ENCODE data around the gene TTC28. TPM values are rescaled to one million over a fixed set of nuclear protein-coding genes. Genes with fewer than 3 reads are reported as not detected.

TTC28 gene
- total RNA-seq, 2 experiments from 2014 or later = 0.71 to 0.97 TPM

- H3K27ac Mint-ChIP-seq = no peak overlapping the region
- no peaks in the 10 kb centered on the region for H3K4me1 Mint-ChIP-seq
- H3K9me3 Mint-ChIP-seq = peaks cover 1% of the 10 kb centered on the region
- POLR2A ChIA-PET = interaction anchor here (0.6 kb wide), 1 partner anchor 36 kb away, joined by 3 read pairs; no protein-coding TSS in a partner anchor
- DNase-seq (no peak), ATAC-seq (ENCODE audit: low read depth) (no peak)
- H3K27me3 Mint-ChIP-seq = no peaks in the 10 kb centered on the region
- H3K36me3 Mint-ChIP-seq = peaks cover 2% of the 10 kb centered on the region
- H3K4me3 Mint-ChIP-seq = no peak overlapping the region
Measured at GRCh38 chr22:28259774-28260312, 419.8 kb downstream of the TTC28 start.

- Mint-ChIP-seq H3K4me3 (no peak overlapping the region), H3K9me3 (no peaks in the 10 kb centered on the region), H3K27me3 (no peaks in the 10 kb centered on the region), H3K4me1 (no peaks in the 10 kb centered on the region), H3K36me3 (no peaks in the 10 kb centered on the region), H3K27ac (no peak overlapping the region)
- POLR2A ChIA-PET = no interaction called here
- ATAC-seq (ENCODE audit: low read depth) = no peak
- DNase-seq = no peak
Measured at GRCh38 chr22:28254396-28254795, 425.2 kb downstream of the TTC28 start.

GRCh38 chr22:28252539-28252938 lies 427.1 kb downstream of the TTC28 start:
- no peak for ATAC-seq (ENCODE audit: low read depth)

GRCh38 chr22:28250036-28250695 lies 429.5 kb downstream of the TTC28 start:
- H3K9me3 Mint-ChIP-seq = no peaks in the 10 kb centered on the region
- no peak overlapping the region for H3K4me3 Mint-ChIP-seq
- DNase-seq (no peak), ATAC-seq (ENCODE audit: low read depth) (no peak)
- H3K27me3 Mint-ChIP-seq = no peaks in the 10 kb centered on the region
- H3K4me1 Mint-ChIP-seq = no peaks in the 10 kb centered on the region
- no peak overlapping the region for H3K27ac Mint-ChIP-seq
- POLR2A ChIA-PET = no interaction called here
- no peaks in the 10 kb centered on the region for H3K36me3 Mint-ChIP-seq

More at GRCh38 chr22:28252539-28252938, 427.1 kb downstream of the TTC28 start:
- Mint-ChIP-seq H3K27ac (no peak overlapping the region), H3K4me3 (no peak overlapping the region), H3K36me3 (no peaks in the 10 kb centered on the region), H3K27me3 (no peaks in the 10 kb centered on the region), H3K9me3 (no peaks in the 10 kb centered on the region), H3K4me1 (no peaks in the 10 kb centered on the region)
- POLR2A ChIA-PET = interaction anchor here (1.4 kb wide), 1 partner anchor 190 kb away, joined by 7 read pairs; no protein-coding TSS in a partner anchor
- no peak for DNase-seq

DNA sequence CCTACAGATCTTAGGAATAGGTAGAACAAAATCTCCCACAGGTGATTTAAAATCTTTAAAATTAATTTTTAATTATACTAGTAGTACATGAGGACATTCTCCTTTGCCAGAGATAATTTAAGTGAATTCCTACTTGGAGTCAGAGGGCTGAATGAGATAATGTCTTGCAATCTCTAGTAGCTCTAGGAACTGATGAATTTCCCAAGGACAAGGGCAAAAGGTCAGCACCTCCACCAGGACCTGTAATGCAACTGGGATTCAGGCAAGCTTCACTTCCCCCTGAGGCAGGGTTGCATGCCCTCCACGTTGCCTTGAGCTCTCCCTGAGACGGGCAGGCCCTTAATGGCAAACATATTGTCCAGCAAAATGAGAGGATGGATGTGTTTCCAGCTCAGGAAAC lies 430.2 kb downstream of the TTC28 start:
- Mint-ChIP-seq H3K27me3 (no peaks in the 10 kb centered on the region), H3K9me3 (no peaks in the 10 kb centered on the region), H3K4me1 (no peaks in the 10 kb centered on the region), H3K4me3 (no peak overlapping the region), H3K27ac (no peak overlapping the region), H3K36me3 (no peaks in the 10 kb centered on the region)
- ATAC-seq (ENCODE audit: low read depth) (no peak), DNase-seq (no peak)
- POLR2A ChIA-PET = no interaction called here

GRCh38 chr22:28247667-28248363 lies 431.8 kb downstream of the TTC28 start:
- H3K27ac Mint-ChIP-seq = no peak overlapping the region
- no peaks in the 10 kb centered on the region for H3K27me3 Mint-ChIP-seq
- no peaks in the 10 kb centered on the region for H3K9me3 Mint-ChIP-seq
- DNase-seq = no peak
- ATAC-seq (ENCODE audit: low read depth) = no peak
- POLR2A ChIA-PET = no interaction called here
- no peaks in the 10 kb centered on the region for H3K4me1 Mint-ChIP-seq
- H3K36me3 Mint-ChIP-seq = no peaks in the 10 kb centered on the region
- H3K4me3 Mint-ChIP-seq = no peak overlapping the region

GRCh38 chr22:28247136-28247535 lies 432.5 kb downstream of the TTC28 start:
- POLR2A ChIA-PET = no interaction called here
- DNase-seq = no peak
- ATAC-seq (ENCODE audit: low read depth) = no peak
- H3K27me3 Mint-ChIP-seq = no peaks in the 10 kb centered on the region
- no peak overlapping the region for H3K4me3 Mint-ChIP-seq
- no peaks in the 10 kb centered on the region for H3K36me3 Mint-ChIP-seq
- H3K27ac Mint-ChIP-seq = no peak overlapping the region
- no peaks in the 10 kb centered on the region for H3K4me1 Mint-ChIP-seq
- no peaks in the 10 kb centered on the region for H3K9me3 Mint-ChIP-seq

- H3K27me3 Mint-ChIP-seq = no peaks in the 10 kb centered on the region
- H3K4me3 Mint-ChIP-seq = no peak overlapping the region
- H3K27ac Mint-ChIP-seq = no peak overlapping the region
- POLR2A ChIA-PET = no interaction called here
- H3K36me3 Mint-ChIP-seq = no peaks in the 10 kb centered on the region
- ATAC-seq (ENCODE audit: low read depth) = no peak
- H3K4me1 Mint-ChIP-seq = no peaks in the 10 kb centered on the region
- H3K9me3 Mint-ChIP-seq = no peaks in the 10 kb centered on the region
- DNase-seq = no peak
Measured at GRCh38 chr22:28246397-28246796, 433.2 kb downstream of the TTC28 start.

DNA sequence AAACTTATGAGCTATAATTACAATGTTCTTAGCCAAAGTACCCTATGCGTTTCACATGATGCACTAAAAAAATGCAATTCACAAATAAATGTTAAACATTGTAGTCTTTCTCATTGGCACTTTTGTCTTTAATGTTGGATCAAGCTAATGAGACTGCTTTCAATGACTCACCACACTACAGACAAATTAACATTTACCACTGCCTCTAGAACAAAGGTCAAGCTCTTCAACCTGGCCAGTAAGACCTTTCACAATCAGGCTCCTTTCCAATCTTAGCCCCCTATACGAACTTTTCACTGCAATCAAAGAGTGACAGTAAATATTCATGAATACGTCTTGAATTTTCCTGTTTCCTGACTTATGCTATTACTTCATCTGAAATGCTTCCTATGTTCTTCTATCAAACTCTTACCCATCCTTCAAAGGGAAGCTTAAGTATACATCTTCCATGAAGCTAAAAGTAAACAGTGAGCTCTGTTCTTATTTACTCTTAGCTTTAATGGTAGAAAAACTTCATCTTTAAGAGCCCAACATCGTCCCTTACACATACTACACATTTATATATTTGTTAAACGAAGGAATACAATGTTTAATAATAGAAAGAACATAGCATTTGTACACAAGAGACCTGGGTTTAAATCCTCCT lies 433.9 kb downstream of the TTC28 start:
- Mint-ChIP-seq H3K4me1 (no peaks in the 10 kb centered on the region), H3K27ac (no peak overlapping the region), H3K36me3 (no peaks in the 10 kb centered on the region), H3K4me3 (no peak overlapping the region), H3K9me3 (no peaks in the 10 kb centered on the region), H3K27me3 (no peaks in the 10 kb centered on the region)
- POLR2A ChIA-PET = no interaction called here
- ATAC-seq (ENCODE audit: low read depth) = no peak
- no peak for DNase-seq

DNA sequence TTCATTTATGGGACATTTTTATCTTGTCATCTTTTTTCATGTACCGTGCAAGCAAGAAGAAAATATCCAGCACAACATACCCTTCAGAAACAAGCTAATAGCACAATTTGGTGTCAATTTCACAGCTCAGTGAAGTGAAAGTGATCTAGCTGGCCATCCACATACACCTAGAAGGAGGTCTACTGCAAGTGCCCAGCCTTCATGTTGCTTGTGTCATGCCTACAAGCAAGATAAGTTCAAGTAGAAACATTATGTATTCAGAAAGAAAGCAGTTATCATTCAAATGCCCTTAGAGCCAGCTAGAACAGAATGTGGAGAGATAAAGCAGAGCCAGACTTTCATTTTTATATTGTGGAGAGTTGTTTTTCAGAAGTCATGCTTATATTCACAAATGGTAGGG lies 434.9 kb downstream of the TTC28 start:
- Mint-ChIP-seq H3K4me1 (no peaks in the 10 kb centered on the region), H3K36me3 (no peaks in the 10 kb centered on the region), H3K27me3 (no peaks in the 10 kb centered on the region), H3K27ac (no peak overlapping the region), H3K9me3 (no peaks in the 10 kb centered on the region), H3K4me3 (no peak overlapping the region)
- DNase-seq (no peak), ATAC-seq (ENCODE audit: low read depth) (no peak)
- POLR2A ChIA-PET = no interaction called here

DNA sequence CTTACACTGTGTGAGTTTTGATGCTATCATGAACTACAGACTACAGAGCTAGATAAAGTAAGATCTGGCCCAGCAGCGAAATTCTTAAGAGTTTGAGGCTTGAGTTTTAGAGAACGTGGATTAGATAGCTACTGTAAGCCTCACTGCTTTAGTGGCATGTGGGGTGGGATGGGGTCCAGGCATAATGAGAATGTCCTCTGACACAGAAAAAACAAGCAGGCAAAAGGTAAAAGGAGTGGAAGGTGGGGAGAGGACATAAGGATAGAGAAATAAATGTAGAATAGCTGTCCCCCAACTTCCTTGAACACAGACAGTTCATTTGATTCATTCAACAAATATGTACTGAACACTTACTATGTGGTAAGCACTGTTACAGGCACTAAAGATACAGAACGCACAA lies 436.1 kb downstream of the TTC28 start:
- DNase-seq (no peak), ATAC-seq (ENCODE audit: low read depth) (no peak)
- Mint-ChIP-seq H3K4me1 (no peaks in the 10 kb centered on the region), H3K36me3 (no peaks in the 10 kb centered on the region), H3K9me3 (no peaks in the 10 kb centered on the region), H3K27me3 (peaks cover 5% of the 10 kb centered on the region), H3K4me3 (no peak overlapping the region), H3K27ac (no peak overlapping the region)
- POLR2A ChIA-PET = no interaction called here

DNA sequence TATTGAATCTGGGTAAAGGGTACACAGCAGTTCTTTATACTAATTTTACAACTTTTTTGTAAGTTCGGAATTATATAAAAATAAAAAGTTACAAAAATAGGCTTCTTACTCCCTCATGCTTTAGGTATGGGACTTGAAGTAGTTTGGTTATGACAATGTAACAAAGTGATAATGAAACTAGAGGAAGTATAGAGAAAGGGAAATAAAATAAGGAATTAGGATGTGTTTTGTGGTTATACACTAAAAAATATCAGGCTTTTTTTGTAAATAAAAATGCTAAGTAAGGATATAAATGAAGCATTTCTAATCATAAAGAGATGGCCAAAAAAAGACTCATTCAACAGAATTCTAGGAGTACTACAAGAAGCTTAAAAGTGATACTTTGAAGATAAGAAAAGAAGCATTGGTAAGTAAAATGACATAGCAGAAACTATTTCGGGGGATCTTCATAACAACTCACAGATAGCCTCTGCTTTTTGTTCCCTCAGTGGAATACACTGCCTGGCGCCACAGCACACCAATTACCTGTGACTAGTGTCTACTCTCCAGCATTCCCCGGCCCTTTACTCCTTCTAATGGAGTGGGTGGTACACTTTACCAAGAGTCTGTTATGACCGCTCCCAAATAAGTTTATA lies 437.9 kb downstream of the TTC28 start:
- no peaks in the 10 kb centered on the region for H3K4me1 Mint-ChIP-seq
- H3K27ac Mint-ChIP-seq = no peak overlapping the region
- peaks cover 7% of the 10 kb centered on the region for H3K27me3 Mint-ChIP-seq
- DNase-seq (no peak), ATAC-seq (ENCODE audit: low read depth) (no peak)
- H3K9me3 Mint-ChIP-seq = no peaks in the 10 kb centered on the region
- no peak overlapping the region for H3K4me3 Mint-ChIP-seq
- POLR2A ChIA-PET = no interaction called here
- H3K36me3 Mint-ChIP-seq = no peaks in the 10 kb centered on the region

GRCh38 chr22:28239941-28240340 lies 439.7 kb downstream of the TTC28 start:
- no peak for ATAC-seq (ENCODE audit: low read depth)
- no peaks in the 10 kb centered on the region for H3K9me3 Mint-ChIP-seq
- POLR2A ChIA-PET = no interaction called here
- H3K4me1 Mint-ChIP-seq = no peaks in the 10 kb centered on the region
- no peak overlapping the region for H3K4me3 Mint-ChIP-seq
- no peaks in the 10 kb centered on the region for H3K36me3 Mint-ChIP-seq
- H3K27ac Mint-ChIP-seq = no peak overlapping the region
- peaks cover 7% of the 10 kb centered on the region for H3K27me3 Mint-ChIP-seq
- DNase-seq = no peak

Data from activated naive CD8-positive, alpha-beta T cell treated with anti-CD3 and anti-CD28 coated beads, Interleukin-2, amount 10 ng/mL, durations not matched to agents 7 days and 5 days (primary cell).